Fibroblast of skin of right quadriceps (primary cell): Measurements from ENCODE around the gene ZDHHC17.
"Not testable (repeated sequence)": the region's sequence is repeated elsewhere in the genome, so short reads cannot be mapped to it uniquely, and the experiment has no call there.

Experiments used
- DNase-seq: peaks from one replicate; pipeline ENCODE4 v3.0.0-alpha.2; 2013

The ZDHHC17 gene

DNA sequence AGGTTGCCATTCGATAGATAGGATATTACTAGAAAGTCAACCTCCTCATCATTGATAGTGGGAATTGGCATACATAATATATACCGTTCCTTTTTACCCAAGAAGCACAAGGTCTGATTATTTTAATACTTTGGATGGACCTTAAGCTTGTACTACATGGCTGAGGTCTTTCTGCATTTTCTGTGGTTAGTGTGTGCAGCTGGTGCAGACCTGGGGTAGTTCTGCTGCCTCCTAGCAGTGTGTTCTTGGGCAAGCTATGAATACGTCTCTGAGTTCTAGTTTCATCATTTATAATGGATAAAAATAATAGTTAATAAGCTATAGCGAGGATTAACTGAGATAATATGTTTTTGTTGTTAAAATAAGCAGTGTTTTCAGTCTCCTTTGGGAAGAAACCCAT, 2.2 kb downstream of the ZDHHC17 start:
- no peak for DNase-seq

GRCh38 chr12:76768576-76768975, 4.7 kb downstream of the ZDHHC17 start:
- DNase-seq, result peak; percentile 15

DNA sequence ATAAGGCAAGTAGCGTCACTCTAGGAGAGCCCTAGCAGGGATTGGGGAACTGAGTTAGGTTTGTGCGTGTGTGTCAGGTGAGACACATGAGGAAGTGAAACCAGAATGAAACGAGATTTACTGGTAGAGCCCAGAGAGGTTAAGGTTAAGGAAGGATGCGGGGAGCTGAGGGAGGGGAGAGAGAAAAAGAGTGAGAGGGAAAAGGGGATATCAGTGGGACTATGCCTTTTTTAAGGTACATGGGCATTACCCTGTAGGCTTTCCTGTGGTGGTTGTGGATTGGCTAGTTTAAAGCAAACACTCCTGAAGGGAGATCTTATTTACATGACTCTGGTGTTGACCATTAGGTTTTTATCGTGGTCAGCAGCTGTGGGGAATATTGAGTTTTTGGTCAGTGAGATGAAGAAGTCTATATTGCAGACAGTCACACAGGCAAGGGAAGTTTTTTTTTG, 13.9 kb downstream of the ZDHHC17 start:
- DNase-seq, result no peak

- DNase-seq, result no peak
Measured at GRCh38 chr12:76778364-76778763, 14.4 kb downstream of the ZDHHC17 start.

DNA sequence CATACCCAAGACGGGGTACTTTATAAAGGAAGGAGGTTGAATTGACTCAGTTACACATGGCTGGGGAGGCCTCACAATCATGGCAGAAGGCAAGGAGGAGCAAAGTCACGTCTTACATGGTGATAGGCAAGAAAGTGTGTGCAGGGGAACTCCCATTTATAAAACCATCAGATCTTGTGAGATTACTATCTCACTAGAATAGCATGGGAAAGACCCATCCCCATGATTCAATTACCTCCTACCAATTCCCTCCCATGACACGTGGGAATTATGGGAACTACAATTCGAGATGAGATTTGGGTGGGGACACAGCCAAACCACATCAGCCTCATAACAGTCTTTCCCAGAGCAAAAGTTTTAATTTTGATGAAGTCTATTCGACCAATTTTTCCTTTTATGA, 15.4 kb downstream of the ZDHHC17 start:
- not testable (repeated sequence) for DNase-seq

- DNase-seq, result no peak
Measured at GRCh38 chr12:76781321-76781720, 17.4 kb downstream of the ZDHHC17 start.

GRCh38 chr12:76782526-76782925, 18.6 kb downstream of the ZDHHC17 start:
- DNase-seq, result peak; percentile 8

DNA sequence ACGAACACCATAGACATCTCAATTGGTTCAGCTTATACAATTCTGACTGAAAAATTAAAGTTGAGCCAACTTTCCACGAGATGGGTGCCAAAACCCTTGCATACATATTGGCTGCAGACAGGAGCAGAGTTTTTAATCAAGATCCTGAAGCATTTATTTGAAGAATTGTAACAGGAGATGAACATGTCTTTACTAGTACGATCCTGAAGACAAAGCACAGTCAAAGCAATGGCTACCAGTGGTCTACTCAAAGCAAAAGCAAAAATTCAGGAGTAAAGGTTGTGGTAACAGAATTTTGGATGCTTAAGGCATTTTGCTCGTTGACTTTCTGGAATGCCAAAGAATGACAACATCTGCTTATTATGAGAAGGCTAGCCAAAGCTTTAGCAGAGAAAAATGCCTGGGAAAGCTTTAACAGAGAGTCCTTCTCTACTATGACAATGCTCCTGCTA, 20.7 kb downstream of the ZDHHC17 start:
- DNase-seq, result peak; percentile 74

DNA sequence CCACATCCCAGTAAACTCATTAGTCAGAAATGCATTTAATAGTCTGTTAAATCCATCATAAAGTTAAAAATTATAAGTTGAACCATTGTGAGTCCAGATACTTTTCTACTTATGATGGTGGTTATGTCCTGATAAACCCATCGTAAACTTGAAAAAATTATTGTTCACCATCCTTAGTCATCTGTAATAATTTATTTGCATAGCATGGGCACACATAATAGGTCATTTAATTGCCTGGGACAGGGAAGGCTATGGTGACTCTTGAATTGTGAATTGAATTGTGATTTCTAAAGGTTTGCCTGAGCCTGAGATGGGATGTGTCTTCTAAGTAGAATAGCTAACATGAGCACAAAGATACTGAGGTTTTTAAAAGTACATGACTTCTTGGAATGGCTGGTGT, 21.5 kb downstream of the ZDHHC17 start:
- no peak for DNase-seq

- no peak for DNase-seq
Measured at GRCh38 chr12:76786986-76787385, 23.1 kb downstream of the ZDHHC17 start.

- DNase-seq, result no peak
Measured at GRCh38 chr12:76787689-76788088, 23.8 kb downstream of the ZDHHC17 start.

DNA sequence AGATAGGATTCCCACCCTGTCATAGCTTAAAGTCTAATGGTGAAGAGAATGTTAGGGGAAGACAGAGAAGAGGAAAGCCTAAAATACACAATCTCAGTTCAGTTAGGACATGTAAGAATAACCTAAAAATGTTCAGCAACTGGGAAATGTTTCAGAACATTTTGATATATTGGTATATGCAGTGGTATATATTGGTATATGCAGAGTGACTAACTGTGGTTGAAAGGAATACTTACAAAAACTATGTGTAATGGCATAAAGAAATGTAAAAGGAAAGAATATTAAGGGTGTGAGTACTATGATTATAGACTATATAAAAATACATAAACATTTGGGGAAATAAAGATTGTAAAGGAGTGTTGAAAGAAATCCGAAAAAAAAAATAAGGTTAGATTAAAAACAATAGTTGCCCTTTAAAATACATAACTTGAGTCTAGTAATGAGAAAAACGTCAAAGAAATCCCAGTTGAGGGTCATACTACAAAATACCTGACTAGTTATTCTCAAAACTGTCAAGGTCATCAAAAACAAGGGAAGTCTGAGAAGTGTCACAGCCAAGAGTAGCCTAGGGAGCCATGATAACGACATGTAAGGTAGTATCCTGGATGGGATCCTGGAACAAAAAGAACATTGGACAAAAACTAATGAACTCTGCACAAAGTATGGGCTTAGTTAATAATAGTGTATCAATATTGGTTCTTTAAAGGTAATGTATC, 25.6 kb downstream of the ZDHHC17 start:
- DNase-seq, result no peak

DNA sequence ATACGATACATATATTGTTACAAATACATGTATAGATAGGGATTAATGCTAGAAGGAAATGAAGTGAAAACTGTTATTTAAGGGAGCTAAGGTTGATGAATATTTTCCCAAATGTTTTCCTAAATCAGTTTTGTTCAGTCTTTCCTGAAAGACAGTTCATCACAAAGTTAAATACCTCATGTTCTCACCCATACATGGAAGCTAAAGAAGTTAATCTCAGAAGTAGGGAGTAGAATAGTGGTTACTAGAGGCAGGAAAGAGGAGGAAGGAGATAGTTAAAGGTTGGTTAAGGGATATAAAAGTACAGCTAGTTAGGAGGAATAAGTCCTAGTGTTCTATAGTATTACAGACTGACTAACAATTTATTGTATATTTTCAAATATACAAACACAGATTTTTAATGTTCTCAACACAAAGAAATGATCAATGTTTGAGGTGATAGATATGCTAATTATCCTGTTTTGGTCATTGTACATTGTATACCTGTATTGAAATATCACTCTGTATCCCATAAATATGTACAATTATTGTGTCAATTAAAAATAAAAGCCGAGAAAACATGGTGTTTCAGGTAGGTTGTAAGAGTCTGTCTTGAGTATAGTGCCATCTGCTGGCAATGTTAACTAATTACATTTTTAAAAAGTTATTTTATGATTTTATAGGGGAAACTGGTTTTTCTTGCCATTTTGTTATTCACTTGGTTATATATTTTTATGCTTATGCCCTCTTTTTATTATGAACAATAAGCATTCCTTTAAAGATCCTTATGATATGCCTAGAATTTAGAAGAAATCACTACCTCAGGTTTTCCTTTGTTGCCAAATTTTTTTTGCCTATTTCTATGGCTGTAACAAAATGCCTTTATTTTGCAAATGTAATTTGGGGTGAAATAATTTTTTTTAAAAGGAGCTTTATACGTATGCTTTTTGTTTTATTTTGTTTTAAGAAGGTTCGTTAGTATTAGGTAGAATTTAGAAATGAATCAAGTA, 26.9 kb downstream of the ZDHHC17 start:
- DNase-seq, result peak; percentile 3

- DNase-seq, result no peak
Measured at GRCh38 chr12:76792828-76793227, 28.9 kb downstream of the ZDHHC17 start.

GRCh38 chr12:76798864-76799263, 34.9 kb downstream of the ZDHHC17 start:
- no peak for DNase-seq

DNA sequence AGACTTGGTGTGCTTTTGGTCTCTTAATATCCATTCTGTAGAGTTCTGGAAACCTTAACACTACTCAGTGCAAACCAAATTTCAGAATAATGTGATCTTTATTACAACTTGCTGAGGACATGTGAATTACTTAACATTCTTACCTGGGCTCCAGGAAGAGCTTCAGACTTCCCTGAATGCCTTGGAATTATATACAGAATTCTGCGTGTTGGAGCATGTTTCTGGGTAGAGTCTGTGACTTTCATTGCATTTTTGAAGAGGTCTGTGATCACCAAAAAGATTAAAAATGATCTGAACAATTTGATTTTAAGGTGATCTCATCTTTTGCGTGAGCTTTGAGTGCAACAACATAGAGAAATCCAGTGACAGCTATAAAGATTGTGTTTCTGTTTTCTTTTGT, 35.4 kb downstream of the ZDHHC17 start:
- DNase-seq, result no peak

DNA sequence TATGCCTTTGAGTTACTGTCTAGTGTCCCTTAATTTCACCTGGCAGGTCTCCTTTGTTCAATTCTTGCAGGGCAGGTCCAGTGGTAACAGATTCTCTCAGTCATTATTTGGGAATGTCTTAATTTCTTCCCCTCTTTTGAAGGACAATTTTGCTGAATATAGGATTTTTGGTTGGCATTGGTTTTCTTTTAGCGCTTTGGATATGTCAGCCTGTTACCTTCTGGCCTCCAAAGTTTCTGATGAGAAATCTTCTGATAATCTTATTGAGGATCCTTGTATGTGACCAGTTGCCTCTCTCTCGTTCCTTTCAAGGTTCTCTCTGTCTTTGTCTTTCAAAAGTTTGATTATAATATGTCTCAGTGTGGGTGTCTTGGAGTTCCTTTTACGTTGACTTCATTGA, 38.1 kb downstream of the ZDHHC17 start:
- no peak for DNase-seq

- DNase-seq, result no peak
Measured at GRCh38 chr12:76804435-76804976, 40.6 kb downstream of the ZDHHC17 start.

GRCh38 chr12:76810671-76811419, 46.9 kb downstream of the ZDHHC17 start:
- DNase-seq, result no peak

DNA sequence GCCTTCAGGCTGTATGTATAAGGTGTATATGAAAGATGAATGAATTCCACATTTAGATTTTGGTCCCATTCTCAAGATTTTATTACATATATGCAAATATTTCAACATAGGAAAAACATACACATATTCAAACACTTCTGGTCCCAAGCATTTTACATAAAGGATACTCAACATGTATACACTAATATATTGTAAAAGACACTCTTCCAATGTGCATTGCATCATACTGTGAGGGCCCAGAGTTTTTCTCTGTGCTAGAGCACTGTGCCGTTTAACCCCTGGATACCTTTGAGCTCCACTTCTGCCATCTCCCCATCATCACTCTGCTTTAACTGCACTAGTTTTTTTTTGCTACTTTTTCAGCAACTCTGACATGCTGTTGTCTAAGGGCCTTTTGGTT, 48.1 kb downstream of the ZDHHC17 start:
- DNase-seq, result no peak

DNA sequence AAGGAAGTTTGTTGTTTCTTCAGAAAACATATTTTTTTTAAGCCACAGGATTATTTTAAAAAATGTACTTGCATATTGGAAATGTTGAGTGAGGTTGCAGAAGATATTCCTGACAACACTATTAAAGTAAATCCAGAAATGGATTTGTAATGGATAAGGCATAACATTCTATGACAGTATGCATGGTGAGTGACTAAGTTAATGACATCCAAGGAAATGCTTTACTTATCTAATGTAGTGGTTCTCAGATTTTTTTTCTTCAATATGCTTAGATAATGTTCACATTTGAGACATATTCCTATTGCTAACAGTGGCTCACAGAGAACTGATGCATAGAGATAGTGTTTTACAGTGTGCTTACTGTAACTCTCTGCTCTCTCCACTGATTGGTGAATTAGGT, 49.4 kb downstream of the ZDHHC17 start:
- no peak for DNase-seq

- no peak for DNase-seq
Measured at GRCh38 chr12:76813972-76814371, 50.1 kb downstream of the ZDHHC17 start.
